DOHH2 (cell line): ENCODE results near the gene BNIP5.

ENCODE experiments used
- H3F3A ChIP-seq: fragments of 200-600 bp; sonication (generic), shearing (Covaris generic); 2 replicates; pipeline ENCODE4 v1.6.0; 2016; ENCODE audit warnings: antibody characterized with exemption, mild to moderate bottlenecking; ENCODE audit not compliant: control insufficient read depth, insufficient read depth
- H3K27ac ChIP-seq: fragments of 200-600 bp; sonication (generic); 2 replicates; pipeline ENCODE4 v1.5.1; 2014; ENCODE audit warnings: low read depth, mild to moderate bottlenecking, low read length, moderate library complexity
- H3K27me3 ChIP-seq: fragments of 200-600 bp; sonication (generic); 2 replicates; pipeline ENCODE4 v1.6.1; 2014; ENCODE audit warnings: mild to moderate bottlenecking, low read length, mixed read lengths; ENCODE audit not compliant: control insufficient read depth
- H3K36me3 ChIP-seq: fragments of 200-600 bp; sonication (generic); 2 replicates; pipeline ENCODE4 v1.6.1; 2014; ENCODE audit warnings: mild to moderate bottlenecking, low read length, moderate library complexity, mixed read lengths; ENCODE audit not compliant: control insufficient read depth
- H3K4me1 ChIP-seq: fragments of 200-600 bp; sonication (generic); 2 replicates; pipeline ENCODE4 v1.6.1; 2014; ENCODE audit warnings: mild to moderate bottlenecking, low read length, mixed read lengths; ENCODE audit not compliant: control insufficient read depth
- H3K4me2 ChIP-seq: fragments of 200-600 bp; sonication (generic); 2 replicates; pipeline ENCODE4 v1.6.0; 2014; ENCODE audit warnings: mild to moderate bottlenecking, low read length, moderate library complexity
- H3K4me3 ChIP-seq: fragments of 200-600 bp; sonication (generic); 2 replicates; pipeline ENCODE4 v1.5.1; 2014; ENCODE audit warnings: mild to moderate bottlenecking, low read length, mixed read lengths
- H3K79me2 ChIP-seq: fragments of 200-600 bp; sonication (generic); 2 replicates; pipeline ENCODE4 v1.6.1; 2014; ENCODE audit warnings: mild to moderate bottlenecking, low read length, mixed read lengths; ENCODE audit not compliant: control insufficient read depth
- H3K9me2 ChIP-seq: fragments of 200-600 bp; sonication (generic); replicated peaks from 2 replicates; pipeline ENCODE4 v1.6.1; 2014; ENCODE audit warnings: mild to moderate bottlenecking, low read length, mixed read lengths; ENCODE audit not compliant: control insufficient read depth
- H3K9me3 ChIP-seq: fragments of 200-600 bp; sonication (generic); 2 replicates; pipeline ENCODE4 v1.6.1; 2014; ENCODE audit warnings: antibody characterized with exemption, low read length, mixed read lengths; ENCODE audit not compliant: control insufficient read depth, insufficient read depth
- H4K20me1 ChIP-seq: fragments of 200-600 bp; sonication (generic); 2 replicates; pipeline ENCODE4 v1.6.0; 2014; ENCODE audit warnings: low read depth, mild to moderate bottlenecking, antibody characterized with exemption, low read length, moderate library complexity; ENCODE audit not compliant: control insufficient read depth, insufficient read depth
- EZH2phosphoT487 ChIP-seq: fragments of 200-600 bp; sonication (generic); IDR thresholded peaks from 2 replicates; pipeline ENCODE4 v1.6.1; 2017; ENCODE audit warnings: borderline replicate concordance, mild to moderate bottlenecking, antibody characterized with exemption, low read length, moderate library complexity, mixed read lengths
- TF ChIP-seq, protein P1 (sequence below): fragments of 200-600 bp; sonication (generic); IDR thresholded peaks from one replicate; pipeline ENCODE4 v1.5.1; 2014; ENCODE audit warnings: antibody characterized with exemption, mild to moderate bottlenecking, low read depth, low read length; ENCODE audit not compliant: poor library complexity, severe bottlenecking

The BNIP5 gene

DNA sequence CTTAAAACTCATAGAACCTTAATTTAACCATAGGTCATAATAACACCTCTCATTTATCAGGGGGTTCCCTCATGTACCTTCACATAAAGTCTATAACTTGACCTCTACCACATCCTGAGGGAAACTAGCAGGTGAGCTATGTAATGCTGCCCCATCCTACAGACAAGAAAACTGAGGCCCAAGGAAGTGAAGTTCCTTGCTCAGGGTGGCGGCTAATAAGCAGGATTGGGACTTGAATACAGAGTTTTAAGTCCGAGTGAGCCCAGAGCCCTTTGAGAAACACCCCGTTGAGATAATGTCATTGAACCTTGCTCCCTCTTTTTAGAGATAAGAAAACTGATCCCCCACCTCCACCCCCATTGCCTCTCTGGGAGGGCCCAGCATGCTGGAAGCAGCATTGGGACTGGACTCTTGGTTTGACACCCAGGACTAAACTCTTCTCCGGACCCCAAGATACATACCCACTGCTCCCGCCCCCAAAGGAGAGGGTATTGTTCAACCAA is 429 bp downstream of the BNIP5 start:
- no peak overlapping the region for H3K4me2 ChIP-seq
- no peak for TF ChIP-seq EZH2phosphoT487
- TF ChIP-seq, protein P1, sequence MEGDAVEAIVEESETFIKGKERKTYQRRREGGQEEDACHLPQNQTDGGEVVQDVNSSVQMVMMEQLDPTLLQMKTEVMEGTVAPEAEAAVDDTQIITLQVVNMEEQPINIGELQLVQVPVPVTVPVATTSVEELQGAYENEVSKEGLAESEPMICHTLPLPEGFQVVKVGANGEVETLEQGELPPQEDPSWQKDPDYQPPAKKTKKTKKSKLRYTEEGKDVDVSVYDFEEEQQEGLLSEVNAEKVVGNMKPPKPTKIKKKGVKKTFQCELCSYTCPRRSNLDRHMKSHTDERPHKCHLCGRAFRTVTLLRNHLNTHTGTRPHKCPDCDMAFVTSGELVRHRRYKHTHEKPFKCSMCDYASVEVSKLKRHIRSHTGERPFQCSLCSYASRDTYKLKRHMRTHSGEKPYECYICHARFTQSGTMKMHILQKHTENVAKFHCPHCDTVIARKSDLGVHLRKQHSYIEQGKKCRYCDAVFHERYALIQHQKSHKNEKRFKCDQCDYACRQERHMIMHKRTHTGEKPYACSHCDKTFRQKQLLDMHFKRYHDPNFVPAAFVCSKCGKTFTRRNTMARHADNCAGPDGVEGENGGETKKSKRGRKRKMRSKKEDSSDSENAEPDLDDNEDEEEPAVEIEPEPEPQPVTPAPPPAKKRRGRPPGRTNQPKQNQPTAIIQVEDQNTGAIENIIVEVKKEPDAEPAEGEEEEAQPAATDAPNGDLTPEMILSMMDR, result no peak
- H3K36me3 ChIP-seq, result no peaks in the 10 kb centered on the region
- H3K4me3 ChIP-seq, result no peak overlapping the region
- peaks cover 15% of the 10 kb centered on the region for H3K4me1 ChIP-seq
- H3K9me3 ChIP-seq, result no peaks in the 10 kb centered on the region
- H3F3A ChIP-seq, result no peaks in the 10 kb centered on the region
- H3K27me3 ChIP-seq, result peaks cover 70% of the 10 kb centered on the region
- H3K9me2 ChIP-seq, result no peaks in the 10 kb centered on the region
- no peak overlapping the region for H3K27ac ChIP-seq
- H4K20me1 ChIP-seq, result no peaks in the 10 kb centered on the region
- H3K79me2 ChIP-seq, result no peaks in the 10 kb centered on the region

DNA sequence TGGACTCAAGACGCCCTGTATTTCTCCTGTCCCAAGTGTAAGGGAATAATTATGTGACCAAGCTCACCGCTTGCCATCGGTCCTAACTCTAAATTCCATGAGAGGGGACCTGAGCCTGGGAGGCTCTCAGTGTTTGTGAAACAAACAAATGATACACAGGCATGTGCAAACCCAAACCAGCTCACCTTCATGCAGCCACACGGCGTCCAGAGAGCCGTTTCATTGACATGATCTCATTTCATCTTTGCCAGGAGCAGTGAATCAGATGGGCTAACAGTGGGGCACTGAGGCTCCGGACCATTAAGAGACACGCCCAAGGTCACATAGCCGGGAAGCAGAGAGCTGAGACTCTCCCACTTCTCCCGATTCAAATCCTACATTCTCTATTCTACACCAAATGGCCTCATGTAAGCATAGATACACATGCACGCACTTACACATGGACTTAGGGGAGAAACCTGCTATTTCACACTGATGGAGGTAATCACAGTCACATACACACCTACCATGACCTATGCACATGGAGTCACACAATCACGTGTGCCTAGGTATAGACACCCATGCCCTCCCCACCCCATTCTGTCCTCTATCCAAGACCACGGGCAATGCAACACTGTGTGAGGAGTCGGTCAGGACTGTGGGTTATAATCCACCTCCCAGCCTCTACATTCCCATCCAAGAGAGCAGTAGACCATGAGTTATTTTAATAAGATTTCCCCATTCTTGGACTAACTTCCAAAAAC is 1.1 kb downstream of the BNIP5 start:
- Histone ChIP-seq H3F3A (no peaks in the 10 kb centered on the region), H3K36me3 (no peaks in the 10 kb centered on the region), H3K4me3 (no peak overlapping the region), H4K20me1 (no peaks in the 10 kb centered on the region), H3K27ac (no peak overlapping the region), H3K4me2 (no peak overlapping the region), H3K9me2 (no peaks in the 10 kb centered on the region), H3K27me3 (peaks cover 67% of the 10 kb centered on the region), H3K79me2 (no peaks in the 10 kb centered on the region), H3K4me1 (peaks cover 9% of the 10 kb centered on the region), H3K9me3 (no peaks in the 10 kb centered on the region)
- TF ChIP-seq, protein P1, result no peak
- TF ChIP-seq EZH2phosphoT487, result no peak

DNA sequence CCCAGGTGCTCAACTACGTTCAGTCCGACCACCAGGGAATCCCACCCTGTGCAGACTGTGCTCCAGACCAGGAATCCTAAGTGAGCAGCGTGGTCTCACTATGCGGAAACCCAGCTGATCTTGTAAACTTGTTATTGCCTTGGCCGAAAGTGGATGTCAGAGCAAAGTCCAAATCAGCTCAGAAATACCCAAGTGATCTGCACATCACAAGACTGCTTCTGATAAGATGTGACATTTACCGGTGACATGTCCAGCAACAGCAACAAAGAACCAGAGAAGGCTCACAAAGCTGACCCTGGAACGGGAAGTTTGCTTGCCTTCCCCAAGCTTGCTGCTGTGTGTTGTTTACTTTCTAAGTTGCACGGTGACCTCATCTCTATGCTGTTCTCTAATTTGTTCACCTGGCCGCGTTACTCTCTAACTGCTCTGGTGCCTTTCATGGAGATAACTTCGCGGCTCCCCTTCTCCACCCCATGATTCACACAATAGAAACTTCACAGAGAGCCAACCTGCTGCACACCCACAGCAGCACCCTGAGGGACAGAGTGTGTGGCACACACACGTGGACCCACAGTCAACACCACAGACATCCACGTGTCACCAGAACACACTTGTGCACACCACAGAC is 1.7 kb downstream of the BNIP5 start:
- Histone ChIP-seq H4K20me1 (no peaks in the 10 kb centered on the region), H3K79me2 (no peaks in the 10 kb centered on the region), H3K4me3 (no peak overlapping the region), H3K9me3 (no peaks in the 10 kb centered on the region), H3K4me1 (peaks cover 7% of the 10 kb centered on the region), H3K4me2 (no peak overlapping the region), H3K9me2 (no peaks in the 10 kb centered on the region), H3K27me3 (peaks cover 60% of the 10 kb centered on the region), H3K36me3 (no peaks in the 10 kb centered on the region), H3F3A (no peaks in the 10 kb centered on the region), H3K27ac (no peak overlapping the region)
- TF ChIP-seq EZH2phosphoT487, result no peak; the same call in 1 of the 2 replicates
- TF ChIP-seq, protein P1, result no peak
